MCF 10A (cell line): ENCODE data around the gene AUTS2. TPM values are rescaled to one million over a fixed set of nuclear protein-coding genes. Genes with fewer than 3 reads are reported as not detected.

ENCODE experiments used
- BruUV-seq: library from RNA; stranded (reverse); fragments of 400-500 nt; replicated peaks from 2 replicates; lab custom pipeline; 2021; lab: Mats Ljungman, UMichigan
- CTCF ChIA-PET: fragments of 300-600 bp; sonication (Branson Sonifier 250); formaldehyde crosslinking; extraction: SDS; loops from one replicate; lab custom pipeline; 2021; ENCODE audit warnings: antibody characterized with exemption, inconsistent platforms; lab: Yijun Ruan, JAX
- POLR2A ChIA-PET: fragments of 300-600, 350-650 bp; sonication (Branson Sonifier 250); formaldehyde crosslinking; extraction: SDS; loops from one replicate; lab custom pipeline; 2020; ENCODE audit warnings: antibody characterized with exemption, inconsistent platforms; lab: Yijun Ruan, JAX
- DNase-seq: peaks from one replicate; pipeline ENCODE4 v3.0.0-alpha.2; 2018; ENCODE audit not compliant: unreplicated experiment
- H3K27ac Mint-ChIP-seq: one replicate; pipeline ENCODE4 v1.8.0; 2022; ENCODE audit warnings: mild to moderate bottlenecking, low read depth, mixed read lengths; ENCODE audit not compliant: unreplicated experiment
- H3K27me3 Mint-ChIP-seq: one replicate; pipeline ENCODE4 v1.8.0; 2022; ENCODE audit warnings: mixed read lengths; ENCODE audit not compliant: insufficient read depth, unreplicated experiment
- H3K36me3 Mint-ChIP-seq: one replicate; pipeline ENCODE4 v1.8.0; 2022; ENCODE audit warnings: mild to moderate bottlenecking, moderate library complexity, mixed read lengths; ENCODE audit not compliant: insufficient read depth, unreplicated experiment
- H3K4me1 Mint-ChIP-seq: one replicate; pipeline ENCODE4 v1.8.0; 2022; ENCODE audit warnings: mixed read lengths; ENCODE audit not compliant: insufficient read depth, unreplicated experiment
- H3K4me3 Mint-ChIP-seq: one replicate; pipeline ENCODE4 v1.8.0; 2022; ENCODE audit warnings: mild to moderate bottlenecking, moderate library complexity, mixed read lengths; ENCODE audit not compliant: unreplicated experiment
- H3K9me3 Mint-ChIP-seq: one replicate; pipeline ENCODE4 v1.8.0; 2022; ENCODE audit warnings: mixed read lengths; ENCODE audit not compliant: unreplicated experiment
- CTCF ChIP-seq: fragments of 200-600 bp; IDR thresholded peaks from one replicate; pipeline ENCODE4 v1.8.0; 2022; ENCODE audit warnings: antibody characterized with exemption, mild to moderate bottlenecking; ENCODE audit not compliant: unreplicated experiment
- intact Hi-C: fragments of 100-400 bp; cut with micrococcal nuclease; formaldehyde crosslinking; loops from 2 replicates; pipeline ENCODE4 v1.14.1; 2022
- total RNA-seq: library from RNA; stranded (reverse); gene quantifications from 2 replicates; pipeline ENCODE4 v1.2.3, GENCODE V29; 2022

Gene AUTS2
- total RNA-seq, 1 experiment from 2014 or later = 1.3 TPM

- Mint-ChIP-seq H3K27me3 (no peaks in the 10 kb centered on the region), H3K27ac (no peak overlapping the region), H3K36me3 (no peaks in the 10 kb centered on the region), H3K9me3 (peaks cover 19% of the 10 kb centered on the region), H3K4me3 (no peak overlapping the region), H3K4me1 (no peaks in the 10 kb centered on the region)
- intact Hi-C loops = no loop called here
- CTCF ChIA-PET = no interaction called here
- DNase-seq = no peak
- TF ChIP-seq CTCF = no peak
- POLR2A ChIA-PET = no interaction called here
- no TSS peak for BruUV-seq
These were observed 1036.4 kb downstream of the AUTS2 start for GRCh38 chr7:70634610-70635068.

- POLR2A ChIA-PET = no interaction called here
- no peak for DNase-seq
- BruUV-seq = no TSS peak
- intact Hi-C loops = no loop called here
- no peaks in the 10 kb centered on the region for H3K4me1 Mint-ChIP-seq
- no peaks in the 10 kb centered on the region for H3K36me3 Mint-ChIP-seq
- peaks cover 11% of the 10 kb centered on the region for H3K9me3 Mint-ChIP-seq
- no peak overlapping the region for H3K4me3 Mint-ChIP-seq
- CTCF ChIA-PET = no interaction called here
- no peak for TF ChIP-seq CTCF
- H3K27me3 Mint-ChIP-seq = no peaks in the 10 kb centered on the region
- no peak overlapping the region for H3K27ac Mint-ChIP-seq
These were observed 1037.4 kb downstream of the AUTS2 start for GRCh38 chr7:70635633-70636032.

GRCh38 chr7:70636169-70636568, 1037.9 kb downstream of the AUTS2 start:
- Mint-ChIP-seq H3K4me3 (no peak overlapping the region), H3K4me1 (no peaks in the 10 kb centered on the region), H3K9me3 (peaks cover 14% of the 10 kb centered on the region), H3K36me3 (no peaks in the 10 kb centered on the region), H3K27me3 (no peaks in the 10 kb centered on the region), H3K27ac (no peak overlapping the region)
- intact Hi-C loops = no loop called here
- POLR2A ChIA-PET = no interaction called here
- no peak for TF ChIP-seq CTCF
- no TSS peak for BruUV-seq
- CTCF ChIA-PET = no interaction called here
- DNase-seq = no peak

GRCh38 chr7:70637726-70638125, 1039.5 kb downstream of the AUTS2 start:
- intact Hi-C loops = no loop called here
- TF ChIP-seq CTCF = no peak
- Mint-ChIP-seq H3K4me3 (no peak overlapping the region), H3K27ac (no peak overlapping the region), H3K9me3 (peaks cover 10% of the 10 kb centered on the region), H3K27me3 (no peaks in the 10 kb centered on the region), H3K36me3 (no peaks in the 10 kb centered on the region), H3K4me1 (no peaks in the 10 kb centered on the region)
- DNase-seq = no peak
- ChIA-PET POLR2A (no interaction called here), CTCF (no interaction called here)
- BruUV-seq = no TSS peak
